Activated CD8-positive, alpha-beta memory T cell treated with anti-CD3 and anti-CD28 coated beads for 4 hours (primary cell): Measurements from ENCODE around the gene MCM8.

Experiments used
- DNase-seq, 2 donors: peaks; one replicate each; pipeline ENCODE4 v3.0.0-alpha.2; 2020; ENCODE audit warnings: low read depth in 2 of 2

Gene MCM8

GRCh38 chr20:5947276-5947675, 3.2 kb upstream of the MCM8 start:
- no peak for DNase-seq

DNA sequence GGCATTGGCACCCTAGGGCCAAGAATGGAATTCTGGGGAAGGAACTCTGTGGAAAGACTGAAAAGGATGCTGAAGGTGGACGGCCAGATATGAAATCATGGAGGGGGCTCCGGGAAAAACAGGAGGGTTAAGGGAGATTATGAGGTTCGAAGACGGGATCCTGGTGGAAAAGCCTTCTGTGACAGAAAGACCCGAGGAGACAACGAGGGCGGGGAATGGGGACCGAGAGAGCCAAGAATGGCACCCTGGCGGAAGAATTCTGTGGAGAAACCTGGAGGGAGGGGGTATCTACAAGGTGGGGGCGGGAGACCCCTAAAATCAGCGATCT, 545 bp upstream of the MCM8 start:
- DNase-seq: no peak

DNA sequence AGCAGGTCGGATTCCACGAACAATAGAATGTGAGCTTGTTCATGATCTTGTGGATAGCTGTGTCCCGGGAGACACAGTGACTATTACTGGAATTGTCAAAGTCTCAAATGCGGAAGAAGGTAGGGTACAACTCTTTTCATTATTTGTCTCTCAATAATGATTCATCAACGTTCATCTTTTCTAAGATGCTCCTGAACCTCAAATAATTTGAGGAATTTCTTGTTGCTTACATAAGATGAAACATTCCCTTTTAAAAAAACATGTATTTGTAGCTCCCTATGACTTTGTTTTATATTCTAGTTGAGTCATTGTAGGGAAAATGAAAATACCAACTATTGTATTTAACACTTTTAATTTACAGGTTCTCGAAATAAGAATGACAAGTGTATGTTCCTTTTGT, 17.0 kb downstream of the MCM8 start:
- DNase-seq: no peak

- no peak for DNase-seq
Measured at GRCh38 chr20:5968462-5968861, 18.0 kb downstream of the MCM8 start.

DNA sequence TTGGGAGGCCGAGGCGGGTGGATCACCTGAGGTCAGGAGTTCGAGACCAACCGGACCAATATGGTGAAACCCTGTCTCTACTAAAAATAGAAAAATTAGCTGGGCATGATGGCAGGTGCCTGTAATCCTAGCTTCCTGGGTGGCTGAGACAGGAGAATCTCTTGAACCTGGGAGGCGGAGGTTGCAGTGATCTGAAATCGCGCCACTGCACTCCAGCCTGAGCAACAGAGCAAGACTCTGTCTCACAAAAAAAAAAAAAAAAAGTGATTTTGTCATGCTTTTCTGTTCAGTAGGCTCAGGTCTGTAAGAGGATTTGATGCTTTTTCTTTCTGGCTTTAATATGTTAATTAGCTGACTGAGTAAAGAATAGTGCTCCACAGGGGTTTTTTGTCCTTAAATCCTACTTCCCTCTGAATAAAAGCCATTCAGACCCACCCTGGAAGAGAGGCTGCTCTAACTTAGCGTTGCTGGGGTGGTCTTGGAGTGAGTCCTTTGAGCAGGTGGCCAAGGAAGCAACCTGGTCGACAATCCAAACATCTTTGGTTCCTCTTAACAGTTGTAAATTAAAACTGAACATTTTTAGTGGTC, 19.0 kb downstream of the MCM8 start:
- no peak for DNase-seq

DNA sequence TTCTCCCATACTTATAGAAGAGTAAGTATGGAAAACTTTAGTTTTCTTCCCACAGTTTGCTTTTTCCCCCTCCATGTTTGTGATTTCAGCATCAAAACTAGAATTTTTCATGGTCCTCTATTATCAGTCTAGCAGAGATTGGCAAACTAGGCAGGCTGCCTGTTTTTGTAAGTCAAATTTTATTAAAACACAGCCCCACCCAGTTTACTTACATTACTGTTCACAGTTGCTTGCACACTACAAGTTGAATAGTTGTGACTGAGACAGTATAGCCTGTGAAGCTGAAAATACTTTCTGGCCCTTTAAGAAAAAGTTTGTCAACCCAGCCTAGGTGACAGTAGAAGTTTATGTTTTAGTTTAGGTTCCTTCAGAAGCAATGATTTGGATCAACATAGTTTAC, 19.5 kb downstream of the MCM8 start:
- DNase-seq: no peak

DNA sequence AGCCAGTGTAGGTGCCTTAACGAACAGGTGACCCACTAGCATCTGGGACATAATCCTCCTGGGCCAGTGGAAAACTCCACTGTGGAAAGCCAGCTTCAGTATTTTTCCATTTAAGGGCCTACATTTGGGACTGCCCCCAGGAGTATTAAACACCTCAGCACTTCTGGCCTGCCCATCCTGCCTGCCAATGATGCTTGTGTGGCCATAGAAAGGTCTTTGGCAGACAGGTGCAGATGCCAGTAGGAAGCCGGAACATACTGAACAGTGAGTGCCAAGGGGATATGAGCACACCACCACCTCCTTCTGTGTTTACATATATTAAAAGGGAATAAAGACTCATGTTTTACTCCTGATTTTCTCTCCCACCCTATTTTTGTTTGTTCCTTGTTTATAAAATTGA, 19.9 kb downstream of the MCM8 start:
- DNase-seq: no peak

GRCh38 chr20:5971203-5971602, 20.8 kb downstream of the MCM8 start:
- no peak for DNase-seq

- no peak for DNase-seq
Measured at GRCh38 chr20:5973172-5973571, 22.7 kb downstream of the MCM8 start.

DNA sequence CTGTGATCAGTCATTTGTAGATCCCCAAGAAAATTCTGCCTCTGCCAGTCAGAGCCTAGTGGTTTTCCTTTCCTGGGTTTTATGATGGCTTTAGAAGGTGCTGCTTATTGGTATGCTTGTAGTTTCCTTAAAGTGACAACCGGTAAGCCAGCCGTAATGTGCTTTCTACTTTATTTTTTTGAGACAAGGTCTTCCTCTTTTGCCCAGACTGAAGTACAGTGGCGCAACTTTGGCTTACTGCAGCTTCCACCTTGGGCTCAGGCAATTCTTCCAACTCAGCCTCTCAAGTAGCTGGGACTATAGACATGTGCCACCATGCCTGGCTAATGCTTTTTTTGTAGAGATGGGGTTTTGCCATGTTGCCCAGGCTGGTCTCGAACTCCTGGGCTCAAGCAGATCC, 23.5 kb downstream of the MCM8 start:
- no peak for DNase-seq

- no peak for DNase-seq
Measured at GRCh38 chr20:5974531-5974930, 24.1 kb downstream of the MCM8 start.

DNA sequence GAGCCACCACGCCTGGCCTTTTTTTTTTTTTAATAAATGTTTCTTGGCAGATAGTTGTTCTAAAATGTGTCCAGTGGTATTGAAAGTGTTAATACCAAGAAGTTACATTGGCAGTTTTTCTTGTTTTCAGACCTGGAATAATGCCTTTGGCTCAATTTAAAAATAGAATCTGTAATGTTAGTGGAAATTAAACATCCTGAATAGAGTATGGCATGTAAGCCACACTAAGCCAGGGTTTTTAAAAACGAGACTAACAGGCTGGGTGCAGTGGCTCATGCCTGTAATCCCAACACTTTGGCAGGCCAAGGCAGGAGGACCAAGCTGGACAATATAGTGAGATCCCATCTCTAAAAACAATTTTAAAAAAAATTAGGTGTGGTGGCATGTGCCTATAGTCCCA, 25.3 kb downstream of the MCM8 start:
- DNase-seq: no peak

DNA sequence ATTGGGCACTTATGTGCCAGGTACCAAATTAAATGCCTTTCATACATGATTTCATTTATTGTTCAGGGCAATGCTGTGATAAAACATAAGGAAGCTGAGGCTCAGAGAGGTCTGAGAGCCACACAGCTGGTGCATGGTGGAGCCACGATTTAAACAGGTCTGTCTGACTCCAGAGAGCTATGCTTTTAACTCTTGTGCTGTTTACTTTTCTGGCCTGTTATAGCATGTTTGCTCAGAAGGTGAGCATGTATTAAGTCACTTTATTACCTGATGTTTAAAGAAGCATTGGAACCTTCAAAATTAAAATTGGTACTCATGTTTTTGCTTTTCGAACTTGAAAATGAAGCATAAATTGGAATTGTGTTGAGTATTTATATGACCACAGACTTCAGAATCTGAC, 26.8 kb downstream of the MCM8 start:
- DNase-seq: no peak

DNA sequence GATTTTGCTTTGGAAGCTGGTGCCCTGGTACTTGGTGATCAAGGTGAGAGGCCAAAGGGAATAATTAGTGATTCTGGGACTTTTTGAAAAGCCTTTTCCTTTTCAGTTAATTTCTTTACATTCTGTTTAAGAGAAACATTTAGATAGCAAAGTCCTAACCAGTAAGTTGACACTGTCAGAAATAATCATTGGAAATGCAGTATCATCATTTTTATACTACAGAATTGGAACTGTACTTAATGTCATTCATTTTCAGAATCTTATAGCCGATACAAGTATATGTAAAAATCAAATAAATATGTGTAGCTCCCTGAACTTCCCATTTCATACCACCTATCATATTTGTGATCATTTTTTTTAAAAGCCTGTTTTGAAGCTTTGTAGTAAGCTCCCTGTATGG, 27.5 kb downstream of the MCM8 start:
- no peak for DNase-seq

- no peak for DNase-seq
Measured at GRCh38 chr20:5979801-5980200, 29.3 kb downstream of the MCM8 start.

DNA sequence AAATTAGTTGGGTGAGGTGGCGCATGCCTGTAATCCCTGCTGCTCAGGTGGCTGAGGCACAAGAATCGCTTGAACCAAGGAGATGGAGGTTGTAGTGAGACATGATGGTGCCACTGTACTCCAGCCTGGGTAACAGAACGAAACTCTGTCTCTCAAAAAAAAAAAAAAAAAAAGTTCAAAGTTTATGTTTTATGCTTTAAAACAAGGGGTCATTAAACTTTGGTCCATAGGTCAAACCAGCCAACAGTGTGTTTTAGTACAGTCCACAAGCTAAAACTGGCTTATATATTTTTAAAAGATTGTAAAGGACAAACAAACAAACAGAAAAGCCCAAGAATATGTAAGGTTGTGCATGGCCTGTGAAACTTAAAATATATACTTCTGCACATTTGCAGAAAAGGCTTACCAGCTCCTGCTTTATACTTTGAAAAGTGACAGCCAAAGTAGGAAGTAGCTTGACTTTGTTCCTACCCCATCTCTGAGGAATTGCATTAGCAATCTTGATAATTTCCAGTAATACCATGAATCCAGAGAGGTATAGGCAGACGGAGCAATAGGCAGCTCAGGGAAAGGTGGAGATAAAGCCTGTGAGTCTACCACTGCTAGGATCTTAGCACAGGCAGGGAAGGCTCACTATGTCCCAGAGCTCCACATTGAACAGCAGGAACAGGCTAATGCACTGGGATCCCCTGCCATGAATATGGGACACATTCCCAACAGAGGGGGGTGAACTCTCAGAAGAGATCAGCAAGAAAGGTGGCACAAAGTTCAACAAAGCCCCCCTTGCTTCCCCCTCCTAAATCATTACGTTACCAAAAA, 30.5 kb downstream of the MCM8 start:
- DNase-seq: no peak

DNA sequence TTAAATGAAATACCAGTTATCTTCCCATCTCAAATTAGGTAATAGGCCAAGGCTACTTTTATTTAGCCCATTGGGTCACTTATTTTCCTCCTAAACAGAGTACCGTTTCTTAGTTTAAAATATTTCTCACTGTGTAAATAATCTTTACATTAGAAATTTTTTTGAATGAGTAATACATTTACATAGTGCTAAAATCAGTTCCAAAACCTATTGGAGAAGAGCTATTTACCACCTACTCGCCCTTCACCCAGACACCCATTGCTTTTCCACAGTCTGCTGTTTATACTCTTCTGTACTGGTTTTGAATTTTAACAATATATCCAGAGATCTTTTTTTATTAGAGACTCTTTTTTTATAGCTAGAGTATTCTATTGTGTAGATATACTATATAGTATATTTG, 36.9 kb downstream of the MCM8 start:
- no peak for DNase-seq

DNA sequence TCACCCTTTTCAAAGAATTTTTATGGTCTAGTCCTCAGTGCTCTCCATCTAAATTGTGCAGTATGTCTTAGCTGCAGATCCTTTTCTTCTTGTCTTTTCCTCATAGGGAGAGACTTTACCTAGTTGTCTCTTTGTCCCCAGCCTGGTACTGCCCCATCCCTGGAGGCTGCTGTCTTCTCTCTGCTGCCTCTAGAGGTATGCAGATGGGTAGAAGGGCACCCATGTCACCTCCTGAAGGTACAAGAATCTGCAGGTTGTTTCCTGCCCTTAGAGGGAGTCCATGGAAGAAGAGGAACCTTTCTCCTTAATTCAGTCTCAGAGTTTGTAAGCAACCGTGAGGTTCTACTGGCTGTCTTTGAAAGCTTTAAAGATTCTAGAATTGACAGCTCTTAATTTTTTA, 39.1 kb downstream of the MCM8 start:
- no peak for DNase-seq

- no peak for DNase-seq
Measured at GRCh38 chr20:5990946-5991345, 40.5 kb downstream of the MCM8 start.

DNA sequence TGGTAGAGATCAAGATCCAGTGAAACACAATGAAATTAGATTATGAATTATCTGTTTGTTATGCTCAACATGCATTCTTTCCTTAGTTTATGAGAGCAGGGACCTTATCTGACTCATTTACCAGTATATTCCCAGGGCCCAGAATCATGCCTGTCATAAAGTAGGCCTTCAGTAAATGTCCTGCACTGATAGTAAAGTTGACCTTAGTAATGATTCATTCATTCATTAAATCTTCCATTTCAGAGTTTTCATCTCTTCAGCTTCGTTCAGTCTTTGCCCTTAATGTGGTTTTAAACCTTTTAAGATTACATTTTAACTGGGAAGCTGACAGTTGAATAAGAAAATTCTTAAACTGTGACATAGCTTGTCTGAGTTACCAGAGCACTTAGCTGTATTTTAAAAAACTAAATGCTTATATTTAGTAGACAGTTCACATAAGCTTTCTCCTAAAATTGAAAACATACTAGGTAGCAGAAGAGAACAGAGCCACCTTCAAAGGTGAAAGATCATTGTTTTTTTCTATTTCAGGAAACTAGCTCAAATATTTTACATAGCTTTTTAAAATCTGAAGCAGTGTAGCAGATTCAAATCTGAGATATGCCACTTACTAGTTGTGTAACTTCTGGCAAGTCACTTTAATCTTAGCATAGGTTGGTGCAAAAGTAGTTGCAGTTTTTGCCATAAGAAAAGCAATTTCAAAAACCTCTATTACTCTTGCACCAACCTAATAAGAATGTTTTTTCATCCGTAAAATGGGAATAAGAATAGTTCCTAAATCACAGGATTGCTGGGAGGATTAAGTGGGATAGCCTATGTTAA, 41.4 kb downstream of the MCM8 start:
- no peak for DNase-seq

DNA sequence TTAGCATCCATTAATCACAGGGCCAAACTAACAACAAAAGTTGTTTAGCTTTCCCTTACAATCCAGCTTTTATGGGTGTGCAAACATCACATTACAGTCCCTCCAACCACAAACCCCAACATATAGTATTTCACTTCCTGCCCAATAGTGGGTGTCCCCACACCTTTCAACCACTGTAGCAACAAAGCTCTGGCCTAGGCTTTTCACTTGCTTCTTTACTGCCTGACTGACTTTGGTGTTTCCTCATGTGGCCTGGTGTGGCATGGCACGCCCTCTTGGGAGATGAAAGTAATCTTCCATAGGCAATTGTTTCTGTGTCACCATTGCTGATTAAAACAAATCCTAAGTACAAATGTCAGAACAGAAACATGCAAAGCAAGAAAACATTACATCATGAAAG, 46.3 kb downstream of the MCM8 start:
- DNase-seq: peak; percentile 15 to 22

DNA sequence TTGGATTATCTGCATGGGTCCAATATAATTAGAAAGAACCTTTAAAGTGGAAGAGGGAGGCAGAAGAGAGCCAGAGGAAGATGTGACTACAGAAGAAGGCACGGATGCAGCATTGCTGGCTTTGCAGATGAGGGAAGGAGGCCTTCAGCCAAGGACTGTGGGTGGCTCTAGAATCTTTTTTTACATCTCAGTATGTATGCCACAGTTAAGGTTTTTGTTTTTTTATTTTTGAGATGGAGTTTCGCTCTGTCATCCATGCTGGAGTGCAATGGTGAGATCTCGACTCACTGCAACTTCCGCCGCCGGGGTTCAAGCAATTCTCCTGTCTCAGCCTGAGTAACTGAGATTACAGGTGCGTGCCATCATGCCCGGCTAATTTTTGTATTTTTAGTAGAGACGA, 49.3 kb downstream of the MCM8 start:
- DNase-seq: no peak

- no peak for DNase-seq
Measured at GRCh38 chr20:6000871-6001270, 50.4 kb downstream of the MCM8 start.
